H9 (cell line): Measurements from ENCODE around the gene ANK3. TPM values are rescaled to one million over a fixed set of nuclear protein-coding genes. Genes with fewer than 3 reads are reported as not detected.

Source experiments
- DNase-seq: peaks from one replicate; pipeline ENCODE4 v3.0.0-alpha.2; 2017
- H2AFZ ChIP-seq: one replicate; pipeline ENCODE4 v1.6.1; 2013; ENCODE audit warnings: mild to moderate bottlenecking, low read length, control low read depth, moderate library complexity
- H2AK5ac ChIP-seq: 2 replicates; pipeline ENCODE4 v1.6.1; 2013; ENCODE audit warnings: low read length, control low read depth, mixed read lengths; ENCODE audit not compliant: insufficient read length
- H2BK120ac ChIP-seq: one replicate; pipeline ENCODE4 v1.6.1; 2013; ENCODE audit warnings: low read depth, mild to moderate bottlenecking, low read length, control low read depth, inconsistent platforms; ENCODE audit not compliant: poor library complexity, severe bottlenecking
- H2BK12ac ChIP-seq: 2 replicates; pipeline ENCODE4 v1.6.1; 2013; ENCODE audit warnings: low read length, control low read depth, mixed read lengths, low read depth; ENCODE audit not compliant: insufficient read length
- H2BK15ac ChIP-seq: 2 replicates; pipeline ENCODE4 v1.6.1; 2013; ENCODE audit warnings: low read depth, low read length, control low read depth
- H2BK20ac ChIP-seq: one replicate; pipeline ENCODE4 v1.6.1; 2013; ENCODE audit warnings: low read depth, mild to moderate bottlenecking, low read length, control low read depth, inconsistent platforms; ENCODE audit not compliant: poor library complexity, severe bottlenecking
- H2BK5ac ChIP-seq: 2 replicates; pipeline ENCODE4 v1.6.1; 2013; ENCODE audit warnings: low read length, control low read depth, mixed read lengths; ENCODE audit not compliant: insufficient read length
- H3K14ac ChIP-seq: 2 replicates; pipeline ENCODE4 v1.6.1; 2013; ENCODE audit warnings: low read length, control low read depth; ENCODE audit not compliant: insufficient read depth
- H3K18ac ChIP-seq: 2 replicates; pipeline ENCODE4 v1.6.1; 2013; ENCODE audit warnings: low read depth, mild to moderate bottlenecking, mixed read lengths, low read length, control low read depth; ENCODE audit not compliant: insufficient read length
- H3K23ac ChIP-seq: 2 replicates; pipeline ENCODE4 v1.6.1; 2013; ENCODE audit warnings: low read length, control low read depth, mixed read lengths, low read depth; ENCODE audit not compliant: insufficient read length
- H3K23me2 ChIP-seq: 2 replicates; pipeline ENCODE4 v1.6.1; 2013; ENCODE audit warnings: low read depth, mild to moderate bottlenecking, mixed read lengths, low read length, control low read depth; ENCODE audit not compliant: insufficient read length, poor library complexity, severe bottlenecking
- H3K27ac ChIP-seq: 2 replicates; pipeline ENCODE4 v1.5.1; 2013; ENCODE audit warnings: low read length, control low read depth, mixed read lengths, low read depth; ENCODE audit not compliant: insufficient read length
- H3K27me3 ChIP-seq: 2 replicates; pipeline ENCODE4 v1.6.1; 2013; ENCODE audit warnings: low read length, control low read depth, inconsistent platforms; ENCODE audit not compliant: insufficient read depth
- H3K4ac ChIP-seq: 2 replicates; pipeline ENCODE4 v1.6.1; 2013; ENCODE audit warnings: low read depth, mild to moderate bottlenecking, control low read depth, inconsistent platforms, low read length, moderate library complexity
- H3K4me1 ChIP-seq: 2 replicates; pipeline ENCODE4 v1.6.1; 2013; ENCODE audit warnings: low read length, control low read depth, inconsistent platforms; ENCODE audit not compliant: insufficient read depth
- H3K4me2 ChIP-seq: 2 replicates; pipeline ENCODE4 v1.6.1; 2013; ENCODE audit warnings: low read length, control low read depth, mixed read lengths; ENCODE audit not compliant: insufficient read length, insufficient read depth
- H3K56ac ChIP-seq: 2 replicates; pipeline ENCODE4 v1.6.1; 2013; ENCODE audit warnings: low read depth, mild to moderate bottlenecking, mixed read lengths, low read length, control low read depth; ENCODE audit not compliant: insufficient read length
- H3K79me1 ChIP-seq: 2 replicates; pipeline ENCODE4 v1.6.1; 2013; ENCODE audit warnings: low read depth, mild to moderate bottlenecking, moderate library complexity, low read length, control low read depth, inconsistent platforms; ENCODE audit not compliant: insufficient read depth, poor library complexity, severe bottlenecking
- H3K79me2 ChIP-seq: 2 replicates; pipeline ENCODE4 v1.6.1; 2013; ENCODE audit warnings: low read length, control low read depth, inconsistent platforms; ENCODE audit not compliant: insufficient read depth
- H3K9ac ChIP-seq: 2 replicates; pipeline ENCODE4 v1.6.1; 2013; ENCODE audit warnings: low read length, control low read depth, mixed read lengths; ENCODE audit not compliant: insufficient read length; ENCODE audit errors: extremely low read depth
- H3K9me3 ChIP-seq: one replicate; pipeline ENCODE4 v1.6.1; 2013; ENCODE audit warnings: low read depth, low read length, inconsistent platforms; ENCODE audit not compliant: control insufficient read depth
- H3T11ph ChIP-seq: one replicate; pipeline ENCODE4 v1.6.1; 2013; ENCODE audit warnings: mild to moderate bottlenecking, low read length, control low read depth, inconsistent platforms
- H4K20me1 ChIP-seq: one replicate; pipeline ENCODE4 v1.6.1; 2013; ENCODE audit not compliant: control insufficient read depth, insufficient read length, insufficient read depth
- H4K5ac ChIP-seq: 2 replicates; pipeline ENCODE4 v1.6.1; 2013; ENCODE audit warnings: low read depth, mild to moderate bottlenecking, mixed read lengths, low read length, control low read depth; ENCODE audit not compliant: insufficient read length
- H4K8ac ChIP-seq: replicated peaks from 2 replicates; pipeline ENCODE4 v1.6.1; 2013; ENCODE audit warnings: low read length, control low read depth, mixed read lengths, low read depth; ENCODE audit not compliant: insufficient read length
- H4K91ac ChIP-seq: 2 replicates; pipeline ENCODE4 v1.6.1; 2013; ENCODE audit warnings: low read depth, mild to moderate bottlenecking, moderate library complexity, mixed read lengths, low read length, control low read depth; ENCODE audit not compliant: insufficient read length
- H3K27ac Mint-ChIP-seq, 3 experiments: 2 replicates in 2 of 3; 3 replicates in 1 of 3; pipeline ENCODE4 v1.8.0; 2020 to 2021; ENCODE audit warnings: mixed read lengths in 3 of 3, mild to moderate bottlenecking in 1 of 3, moderate library complexity in 1 of 3
- H3K27me3 Mint-ChIP-seq: 2 replicates; pipeline ENCODE4 v1.8.0; 2021; ENCODE audit warnings: low read depth, mild to moderate bottlenecking, moderate library complexity, mixed read lengths
- H3K36me3 Mint-ChIP-seq, 3 experiments: 2 replicates in 2 of 3; 3 replicates in 1 of 3; pipeline ENCODE4 v1.8.0; 2020 to 2021; ENCODE audit warnings: low read depth in 3 of 3, mixed read lengths in 3 of 3; ENCODE audit not compliant: insufficient read depth in 1 of 3
- H3K4me1 Mint-ChIP-seq, 2 experiments: 2 replicates each; pipeline ENCODE4 v1.8.0; 2020; ENCODE audit warnings: mixed read lengths in 2 of 2
- H3K4me3 Mint-ChIP-seq, 2 experiments: 2 replicates in 1 of 2; 3 replicates in 1 of 2; pipeline ENCODE4 v1.8.0; 2020 to 2021; ENCODE audit warnings: mild to moderate bottlenecking in 2 of 2, mixed read lengths in 2 of 2, moderate library complexity in 1 of 2
- H3K9me3 Mint-ChIP-seq, 2 experiments: 2 replicates in 1 of 2; 3 replicates in 1 of 2; pipeline ENCODE4 v1.8.0; 2020; ENCODE audit warnings: mild to moderate bottlenecking in 2 of 2, mixed read lengths in 2 of 2, moderate library complexity in 1 of 2
- CTCF ChIP-seq: fragments of 200-600 bp; sonication (generic); conservative IDR thresholded peaks from 3 replicates; pipeline ENCODE4 v1.8.0; 2021; ENCODE audit warnings: antibody characterized with exemption, mild to moderate bottlenecking
- WGBS: extraction: QIAGEN DNeasy Blood & Tissue Kit; methylation state at CpG from one replicate; pipeline ENCODE4 v1.1.7; 2013; ENCODE audit warnings: missing lambda C conversion rate, low lambda C conversion rate, mixed read lengths; ENCODE audit not compliant: insufficient read length; ENCODE audit errors: extremely low coverage; 5-methylcytosine and 5-hydroxymethylcytosine counted together
- total RNA-seq: library from RNA; stranded (reverse); gene quantifications from 2 replicates; pipeline ENCODE4 v1.2.1, GENCODE V29; 2021

Gene ANK3
- total RNA-seq, 1 experiment from 2014 or later = 59.6 TPM

- no peak overlapping the region for H4K5ac ChIP-seq
- no peak overlapping the region for H3T11ph ChIP-seq
- no peak overlapping the region for H3K27ac Mint-ChIP-seq
- no peak overlapping the region for H2BK15ac ChIP-seq
- no peak overlapping the region for H2BK12ac ChIP-seq
- no peaks in the 10 kb centered on the region for H3K27me3 Mint-ChIP-seq
- H2BK5ac ChIP-seq = no peak overlapping the region
- H3K23ac ChIP-seq = no peak overlapping the region
- no peak overlapping the region for H3K9ac ChIP-seq
- H3K9me3 ChIP-seq = no peaks in the 10 kb centered on the region
- peaks cover 2% of the 10 kb centered on the region; the same call in 1 of the 2 replicates for H3K4me1 ChIP-seq
- no peaks in the 10 kb centered on the region for H4K20me1 ChIP-seq
- H3K79me1 ChIP-seq = no peaks in the 10 kb centered on the region
- TF ChIP-seq CTCF = no peak
- H3K23me2 ChIP-seq = no peaks in the 10 kb centered on the region
- H3K27me3 ChIP-seq = no peaks in the 10 kb centered on the region
- no peak overlapping the region for H2BK120ac ChIP-seq
- no CpG with 5 or more reads among the region's 5 CpGs for WGBS
- no peak overlapping the region for H4K91ac ChIP-seq
- H3K14ac ChIP-seq = no peak overlapping the region
- H2AK5ac ChIP-seq = no peak overlapping the region
- no peak overlapping the region for H4K8ac ChIP-seq
- H3K56ac ChIP-seq = no peak overlapping the region
- H3K4me2 ChIP-seq = no peak overlapping the region
- no peak overlapping the region for H3K4me3 Mint-ChIP-seq
- no peak for DNase-seq
- no peaks in the 10 kb centered on the region for H3K36me3 Mint-ChIP-seq
- no peak overlapping the region for H3K4ac ChIP-seq
- H3K27ac ChIP-seq = no peak overlapping the region
- no peak overlapping the region for H2BK20ac ChIP-seq
- H2AFZ ChIP-seq = no peak overlapping the region
- no peaks in the 10 kb centered on the region for H3K9me3 Mint-ChIP-seq
- H3K79me2 ChIP-seq = no peaks in the 10 kb centered on the region
- H3K18ac ChIP-seq = no peak overlapping the region
- H3K4me1 Mint-ChIP-seq = peaks cover 9 to 11% of the 10 kb centered on the region in 2 experiments
These were observed 20.7 kb downstream of the ANK3 start for GRCh38 chr10:60368875-60369546.
